ENCODE data around the gene NUS1.

DNA sequence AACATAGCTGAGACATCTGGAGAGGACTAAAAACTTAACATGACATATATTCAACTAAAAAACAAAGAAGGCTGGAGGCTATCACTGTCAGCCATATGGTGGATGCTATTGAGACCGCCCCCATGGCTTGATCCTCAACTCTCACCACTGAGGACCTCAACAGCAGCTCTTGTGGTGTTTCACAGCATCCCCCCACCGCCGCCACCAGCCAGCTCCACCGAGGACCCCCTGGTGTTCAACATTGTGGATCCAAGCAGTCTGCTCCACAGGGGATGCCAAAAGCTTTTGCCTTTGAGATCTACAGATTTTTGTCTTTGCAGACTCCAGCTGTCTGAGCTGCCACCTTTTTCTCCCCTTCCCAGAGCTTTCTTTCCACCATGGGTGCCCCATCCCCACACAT is 64.6 kb downstream of the NUS1 start:
- TF ChIP-seq EP300 (IDR thresholded peaks at IDR 0.05) (no peak), POLR2A (IDR thresholded peaks at IDR 0.05) (no peak)
- TF ChIP-seq, protein P1, sequence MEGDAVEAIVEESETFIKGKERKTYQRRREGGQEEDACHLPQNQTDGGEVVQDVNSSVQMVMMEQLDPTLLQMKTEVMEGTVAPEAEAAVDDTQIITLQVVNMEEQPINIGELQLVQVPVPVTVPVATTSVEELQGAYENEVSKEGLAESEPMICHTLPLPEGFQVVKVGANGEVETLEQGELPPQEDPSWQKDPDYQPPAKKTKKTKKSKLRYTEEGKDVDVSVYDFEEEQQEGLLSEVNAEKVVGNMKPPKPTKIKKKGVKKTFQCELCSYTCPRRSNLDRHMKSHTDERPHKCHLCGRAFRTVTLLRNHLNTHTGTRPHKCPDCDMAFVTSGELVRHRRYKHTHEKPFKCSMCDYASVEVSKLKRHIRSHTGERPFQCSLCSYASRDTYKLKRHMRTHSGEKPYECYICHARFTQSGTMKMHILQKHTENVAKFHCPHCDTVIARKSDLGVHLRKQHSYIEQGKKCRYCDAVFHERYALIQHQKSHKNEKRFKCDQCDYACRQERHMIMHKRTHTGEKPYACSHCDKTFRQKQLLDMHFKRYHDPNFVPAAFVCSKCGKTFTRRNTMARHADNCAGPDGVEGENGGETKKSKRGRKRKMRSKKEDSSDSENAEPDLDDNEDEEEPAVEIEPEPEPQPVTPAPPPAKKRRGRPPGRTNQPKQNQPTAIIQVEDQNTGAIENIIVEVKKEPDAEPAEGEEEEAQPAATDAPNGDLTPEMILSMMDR (IDR thresholded peaks at IDR 0.05): no peak

All from stomach (tissue), 4 donors.